HepG2 (cell line): ENCODE measurements around the gene SMIM12. TPM values are rescaled to one million over a fixed set of nuclear protein-coding genes. Genes with fewer than 3 reads are reported as not detected.

Experiments used
- ATAC-seq: fragments of 200-7000 bp; cut with Tn5 transposase; 3 replicates; pipeline ENCODE4 v1.9.1; 2020; ENCODE audit warnings: mild to moderate bottlenecking, moderate library complexity
- BruUV-seq: library from RNA; stranded (reverse); fragments of 400-500 nt; replicated peaks from 2 replicates; lab custom pipeline; 2021; lab: Mats Ljungman, UMichigan
- CTCF ChIA-PET: fragments of 300-600 bp; formaldehyde crosslinking; extraction: SDS; loops from one replicate; lab custom pipeline; 2021; ENCODE audit warnings: low total read pairs, inconsistent platforms, low intra/inter-chr PET ratio; lab: Yijun Ruan, JAX
- POLR2A ChIA-PET: fragments of 350-600 bp; sonication (Branson Sonifier 250); formaldehyde crosslinking; loops from one replicate; lab custom pipeline; 2020; ENCODE audit warnings: antibody characterized with exemption, inconsistent platforms; lab: Yijun Ruan, JAX
- DNase-seq: peaks from one replicate; pipeline ENCODE4 v3.0.0-alpha.2; 2015; ENCODE audit warnings: low spot score
- FAIRE-seq: peaks from 3 replicates; lab custom pipeline; 2011; peaks lifted over from hg19 to GRCh38; lab: Jason Lieb, UNC
- H2AFZ ChIP-seq: one replicate; pipeline ENCODE4 v1.6.1; 2011; ENCODE audit warnings: low read length, inconsistent platforms
- H3K27ac ChIP-seq: fragments of 300-600 bp; 3 replicates; pipeline ENCODE4 v1.8.0; 2011; ENCODE audit warnings: mixed run types, mild to moderate bottlenecking, mixed read lengths, low read length, inconsistent platforms; ENCODE audit not compliant: insufficient read depth; ENCODE audit errors: extremely low read length
- H3K27me3 ChIP-seq, 2 experiments: fragments of 200-600 bp in 1 of 2; 2 replicates in 1 of 2; 3 replicates in 1 of 2; pipeline versions ENCODE4 v1.6.0 to v1.8.0; 2011; ENCODE audit warnings: low read length in 2 of 2, mild to moderate bottlenecking in 2 of 2, moderate library complexity in 2 of 2, inconsistent platforms in 1 of 2; ENCODE audit not compliant: insufficient read depth in 2 of 2, control insufficient read depth in 1 of 2
- H3K36me3 ChIP-seq, 2 experiments: fragments of 200-600 bp in 1 of 2; replicated peaks in 1 of 2; 2 replicates in 1 of 2; 3 replicates in 1 of 2; pipeline versions ENCODE4 v1.5.1 to v1.8.0; 2011; ENCODE audit warnings: low read length in 2 of 2, inconsistent platforms in 1 of 2; ENCODE audit not compliant: insufficient read depth in 2 of 2, control insufficient read depth in 1 of 2
- H3K4me1 ChIP-seq: 2 replicates; pipeline ENCODE4 v1.5.1; 2012; ENCODE audit warnings: low read length, inconsistent platforms; ENCODE audit not compliant: insufficient read depth
- H3K4me2 ChIP-seq: 2 replicates; pipeline ENCODE4 v1.6.0; 2011; ENCODE audit warnings: low read depth, low read length, inconsistent platforms
- H3K4me3 ChIP-seq, 3 experiments: fragments of 200-600 bp in 1 of 3; sonication (generic), shearing (Covaris generic) in 1 of 3; replicated peaks in 1 of 3; 2 replicates each; pipeline ENCODE4 v1.5.1; 2011 to 2016; ENCODE audit warnings: low read length in 3 of 3, inconsistent platforms in 2 of 3, low read depth in 2 of 3, mild to moderate bottlenecking in 2 of 3, control low read depth in 1 of 3, mixed read lengths in 1 of 3; ENCODE audit not compliant: insufficient read depth in 1 of 3
- H3K79me2 ChIP-seq: one replicate; pipeline ENCODE4 v1.6.1; 2011; ENCODE audit warnings: low read length, inconsistent platforms; ENCODE audit not compliant: insufficient read depth
- H3K9ac ChIP-seq: 2 replicates; pipeline ENCODE4 v1.6.0; 2011; ENCODE audit warnings: mild to moderate bottlenecking, low read depth, low read length, inconsistent platforms; ENCODE audit not compliant: insufficient read depth
- H3K9me3 ChIP-seq: 2 replicates; pipeline ENCODE4 v1.5.1; 2012; ENCODE audit warnings: mild to moderate bottlenecking, low read length
- H4K20me1 ChIP-seq: 2 replicates; pipeline ENCODE4 v1.6.0; 2011; ENCODE audit warnings: inconsistent platforms, mild to moderate bottlenecking, low read length, moderate library complexity; ENCODE audit not compliant: insufficient read depth
- ARNT ChIP-seq: fragments of 450-650 bp; IDR thresholded peaks from 2 replicates; pipeline ENCODE4 v1.6.1; 2017
- CTCF ChIP-seq: sonication (generic); formaldehyde crosslinking; IDR thresholded peaks from 2 replicates; pipeline ENCODE4 v1.5.0; 2020; ENCODE audit warnings: mild to moderate bottlenecking, missing genetic modification reagents, moderate library complexity
- ESRRA ChIP-seq: sonication (generic); formaldehyde crosslinking; IDR thresholded peaks from 2 replicates; pipeline ENCODE4 v1.5.1; 2020; ENCODE audit warnings: mild to moderate bottlenecking, low read depth, missing genetic modification reagents
- SMAD9 ChIP-seq: sonication (generic); formaldehyde crosslinking; IDR thresholded peaks from 2 replicates; pipeline ENCODE4 v1.5.1; 2020; ENCODE audit warnings: mild to moderate bottlenecking, missing genetic modification reagents
- SMC3 ChIP-seq: IDR thresholded peaks from 2 replicates; pipeline ENCODE4 v1.6.1; 2011; ENCODE audit warnings: low read length, improper control_type of control experiment
- STAG1 ChIP-seq: sonication (generic); formaldehyde crosslinking; IDR thresholded peaks from 2 replicates; pipeline ENCODE4 v1.4.0; 2020; ENCODE audit warnings: missing genetic modification reagents
- XRCC5 ChIP-seq: fragments of 200-400 bp; formaldehyde crosslinking; optimal IDR thresholded peaks from 2 replicates; pipeline ENCODE3; 2017; ENCODE audit warnings: mild to moderate bottlenecking, low read length
- ZNF549 ChIP-seq: sonication (generic); formaldehyde crosslinking; IDR thresholded peaks from 2 replicates; pipeline ENCODE4 v1.5.0; 2020; ENCODE audit warnings: missing genetic modification reagents
- ZNF574 ChIP-seq: sonication (generic); formaldehyde crosslinking; IDR thresholded peaks from 2 replicates; pipeline ENCODE4 v1.4.0; 2020; ENCODE audit warnings: missing genetic modification reagents
- ZNF766 ChIP-seq: sonication (generic); formaldehyde crosslinking; IDR thresholded peaks from 2 replicates; pipeline ENCODE4 v1.5.0; 2020; ENCODE audit warnings: missing genetic modification reagents, borderline replicate concordance
- ZNF777 ChIP-seq: sonication (generic); formaldehyde crosslinking; IDR thresholded peaks from 2 replicates; pipeline ENCODE4 v1.4.0; 2020; ENCODE audit warnings: missing genetic modification reagents
- WGBS: methylation state at CpG from one replicate; pipeline ENCODE4 v1.1.6; 2017; ENCODE audit warnings: low lambda C conversion rate; 5-methylcytosine and 5-hydroxymethylcytosine counted together
- in situ Hi-C: cut with HindIII; loops from 2 replicates; pipeline ENCODE4 v1.10.0; 2017; ENCODE audit warnings: low pct_unique_long_range_greater_than_20kb; ENCODE audit not compliant: extremely low pct_ligation_motif_present
- intact Hi-C: fragments of 100-400 bp; cut with micrococcal nuclease; formaldehyde crosslinking; loops from one replicate; pipeline ENCODE4 v1.10.0; 2022; ENCODE audit not compliant: unreplicated experiment
- polyA plus RNA-seq, 8 experiments: library from polyadenylated mRNA; depleted of rRNA in 3 of 8; stranded (reverse) in 7 of 8; unstranded in 1 of 8; fragments of >200 nt; fragmentation: Illumina TruSeq in 4 of 8; extraction: Trizol in 4 of 8; gene quantifications; 2 replicates each; pipeline versions ENCODE4 v1.2.1 to v1.2.3, GENCODE V29; 2011 to 2016; ENCODE audit warnings: low read depth in 4 of 8, missing spikeins in 1 of 8, mixed read lengths in 1 of 8; ENCODE audit not compliant: insufficient read depth in 1 of 8
- total RNA-seq, 5 experiments: library from RNA; depleted of rRNA; stranded (reverse); fragments of >200 nt; fragmentation: Illumina TruSeq; extraction: Trizol; gene quantifications; 2 replicates each; pipeline ENCODE4 v1.2.3, GENCODE V29; 2016; ENCODE audit warnings: low read depth in 1 of 5

The SMIM12 gene
- total and polyA plus RNA-seq, 2 of the 13 experiments (the other 11 are each of a cell fraction or from before 2014, with no cell fraction given): 20.1 to 41.3 TPM

DNA sequence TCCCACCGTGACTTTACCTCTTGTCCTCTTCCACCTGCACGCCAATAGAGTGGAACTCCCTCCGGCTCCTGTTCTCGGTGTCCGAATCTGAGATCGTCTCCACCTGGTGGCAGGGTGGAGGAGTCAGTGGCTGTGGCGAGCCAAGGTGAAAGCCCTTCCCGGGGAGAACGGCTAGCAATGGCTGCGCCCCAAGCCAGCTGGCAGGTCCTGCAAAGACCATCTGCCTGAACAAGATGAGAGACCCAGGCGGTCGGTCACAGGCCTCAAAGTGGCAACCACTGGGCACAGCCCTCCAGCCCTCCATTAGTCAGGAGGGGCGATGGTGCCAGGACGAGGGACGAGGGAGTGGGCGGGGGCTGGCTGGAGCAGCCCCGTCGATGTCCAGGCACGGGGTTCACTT lies 25.4 kb upstream of the SMIM12 start:
- 5% methylated on average over 10 of the region's 19 CpGs for WGBS
- Histone ChIP-seq H3K9me3 (no peaks in the 10 kb centered on the region), H3K4me3 (peak overlapping the region in 1 of 3 experiments; percentile 59; a peak in 2 of 6 replicates), H3K27ac (no peak overlapping the region), H3K36me3 (no peaks in the 10 kb centered on the region), H3K4me2 (peak overlapping the region; percentile 54), H3K79me2 (no peaks in the 10 kb centered on the region), H3K27me3 (peaks cover 3 to 39% of the 10 kb centered on the region in 2 experiments; a peak in 3 of 5 replicates), H3K9ac (no peak overlapping the region), H2AFZ (no peak overlapping the region), H4K20me1 (no peaks in the 10 kb centered on the region), H3K4me1 (no peaks in the 10 kb centered on the region; the same call in 1 of the 2 replicates)
- ATAC-seq: peak; percentile 93
- TF ChIP-seq SMAD9 (CRISPR knock-in tag): no peak
- peak; percentile 76; the same call in 1 of the 2 replicates for TF ChIP-seq ZNF777 (CRISPR knock-in tag)
- TF ChIP-seq ZNF574 (CRISPR knock-in tag): peak; percentile 36
- no peak for TF ChIP-seq ZNF549 (CRISPR knock-in tag)
- TF ChIP-seq SMC3: 0 out of 2 replicates have a peak, but pooled peaks have one; percentile 3
- peak; percentile 55 for TF ChIP-seq CTCF (CRISPR knock-in tag)
- no peak for TF ChIP-seq ESRRA
- peak; percentile 23; the same call in 1 of the 2 replicates for TF ChIP-seq STAG1 (CRISPR knock-in tag)
- no peak for TF ChIP-seq ZNF766 (CRISPR knock-in tag)
- TF ChIP-seq XRCC5: peak; percentile 28
- TF ChIP-seq ARNT: no peak
- BruUV-seq: no TSS peak
- CTCF ChIA-PET: interaction anchor here (1.2 to 1.8 kb wide), 2 partner anchors 32 to 98 kb away, joined by 3 to 4 read pairs; no protein-coding TSS in a partner anchor
- intact Hi-C loops: no loop called here
- POLR2A ChIA-PET: interaction anchor here (0.7 kb wide), 1 partner anchor 25 kb away, joined by 3 read pairs; the partner anchor contains the start of gene SMIM12
- in situ Hi-C loops: no loop called here
- peak; percentile 27 for DNase-seq
- FAIRE-seq: no peak
